ENCODE data around the gene VSTM2L.

GRCh38 chr20:37907330-37907676, 4.4 kb downstream of the VSTM2L start:
- TF ChIP-seq POLR2A (IDR thresholded peaks at IDR 0.05; ENCODE audit: low read depth, low read length) (no peak), POLR2AphosphoS5 (IDR thresholded peaks at IDR 0.05; ENCODE audit: low read depth, low read length) (no peak)

Measured in GM12892 (cell line).